HG02973 (cell line): ENCODE results near the gene SCGB1A1.

Experiments used
- ATAC-seq: cut with Tn5 transposase; IDR thresholded peaks from one replicate; pipeline ENCODE4 v1.9.1; 2021; ENCODE audit warnings: moderate library complexity; ENCODE audit not compliant: unreplicated experiment

Gene SCGB1A1

DNA sequence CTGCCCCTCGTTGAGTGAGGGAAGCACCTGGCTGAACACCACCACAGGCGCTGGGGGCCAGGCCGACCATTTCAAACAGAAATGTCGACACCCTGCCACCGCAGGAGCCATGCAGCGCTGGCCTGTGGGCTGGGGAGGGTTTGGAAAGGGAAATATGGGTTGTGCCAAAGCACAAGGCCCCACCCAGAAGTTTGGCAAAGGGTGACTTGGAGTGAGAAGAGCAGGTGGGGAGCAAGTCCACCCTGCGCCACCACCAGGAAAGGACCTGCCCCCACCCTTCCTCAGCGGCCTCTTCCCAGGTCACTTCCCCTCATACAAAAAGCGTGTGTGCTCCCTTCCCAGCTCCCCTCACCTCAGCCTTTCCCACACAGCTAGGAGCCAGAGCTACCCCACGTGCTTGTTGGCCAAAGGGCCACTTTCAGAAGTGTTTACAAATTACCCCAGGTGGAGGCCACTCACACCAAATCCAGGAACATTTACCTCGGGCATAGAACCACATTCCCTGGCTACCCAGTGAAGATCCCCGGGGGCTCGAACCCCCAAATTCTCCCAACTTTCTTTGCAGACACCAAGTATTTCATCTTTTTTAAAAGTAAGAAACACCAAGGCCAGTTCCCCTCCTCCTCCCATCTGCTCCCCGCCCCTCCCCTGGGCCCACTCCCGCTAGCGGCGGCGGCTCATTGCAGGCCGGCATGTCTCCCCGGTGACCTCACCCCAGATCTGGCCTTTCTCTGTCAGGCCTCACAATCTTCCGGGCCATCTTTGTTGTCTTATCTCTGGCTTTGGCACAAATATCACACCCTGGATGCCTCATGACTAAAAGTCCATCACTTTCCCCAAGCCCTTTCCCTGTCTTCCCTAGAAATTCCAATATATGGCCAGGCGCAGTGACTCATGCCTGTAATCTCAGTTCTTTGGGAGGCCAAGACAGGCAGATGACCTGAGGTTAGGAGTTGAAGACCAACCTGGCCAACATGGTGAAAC lies 20.5 kb upstream of the SCGB1A1 start:
- no peak for ATAC-seq

- no peak for ATAC-seq
Measured at GRCh38 chr11:62399172-62399877, 19.5 kb upstream of the SCGB1A1 start.

DNA sequence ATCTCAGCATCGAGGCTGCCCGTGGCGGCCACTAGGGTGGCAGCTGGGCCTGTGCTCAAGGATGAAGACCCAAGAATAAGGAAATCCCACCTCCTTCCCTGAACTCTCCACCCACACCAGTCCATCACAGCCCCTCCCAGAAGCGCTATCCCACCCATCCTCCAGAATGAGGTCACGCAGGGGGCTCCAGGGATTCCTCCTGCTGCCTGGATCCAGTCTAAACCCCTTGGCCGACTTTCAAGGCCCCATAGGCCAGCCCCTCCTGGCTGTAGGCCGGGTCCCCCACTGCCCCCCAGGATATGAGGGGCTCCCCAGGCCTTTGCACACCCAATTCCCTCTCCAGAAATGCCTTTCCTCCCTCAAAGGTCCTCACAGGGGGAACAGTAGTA lies 19.0 kb upstream of the SCGB1A1 start:
- ATAC-seq = no peak

GRCh38 chr11:62400281-62400680 lies 18.6 kb upstream of the SCGB1A1 start:
- ATAC-seq = no peak

- ATAC-seq = no peak
Measured at GRCh38 chr11:62400760-62401159, 18.1 kb upstream of the SCGB1A1 start.

GRCh38 chr11:62401356-62401755 lies 17.5 kb upstream of the SCGB1A1 start:
- no peak for ATAC-seq

GRCh38 chr11:62401811-62402210 lies 17.0 kb upstream of the SCGB1A1 start:
- no peak for ATAC-seq

DNA sequence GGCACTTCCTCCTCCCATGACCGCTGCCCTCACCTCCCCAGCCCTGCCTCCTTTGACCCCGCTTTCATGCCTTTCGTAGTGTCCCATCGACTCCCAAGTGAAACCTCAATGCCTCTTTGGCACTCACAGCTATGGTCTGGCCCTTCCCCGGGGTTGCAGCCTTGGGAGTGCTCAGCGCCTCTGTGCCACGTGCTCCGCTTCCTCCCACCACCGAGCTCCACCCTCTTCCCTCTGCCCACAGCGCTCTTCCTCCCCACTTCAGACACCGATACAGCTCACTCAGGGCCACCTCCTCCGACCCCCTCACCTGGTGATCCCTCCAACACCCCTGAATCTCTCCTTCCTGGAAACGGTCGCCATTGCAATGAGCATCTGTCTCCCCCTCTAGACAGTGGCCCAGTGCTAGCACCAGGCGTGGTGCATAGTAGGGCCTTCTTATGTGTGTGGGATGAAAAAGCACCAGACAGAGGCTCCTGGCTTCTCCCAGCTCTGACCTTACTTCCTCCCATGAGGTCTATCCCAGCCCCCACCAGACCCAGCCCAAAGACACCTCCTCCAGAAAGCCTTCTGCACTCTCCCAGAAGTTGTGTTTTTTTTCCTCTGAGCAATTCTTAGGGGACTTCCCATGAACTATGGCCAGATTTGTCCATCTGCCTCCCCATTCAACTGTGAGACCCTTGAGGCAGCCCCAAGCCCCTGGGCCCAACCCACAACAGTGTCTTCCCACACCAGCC lies 16.4 kb upstream of the SCGB1A1 start:
- ATAC-seq = no peak

- ATAC-seq = no peak
Measured at GRCh38 chr11:62402960-62403730, 15.7 kb upstream of the SCGB1A1 start.

DNA sequence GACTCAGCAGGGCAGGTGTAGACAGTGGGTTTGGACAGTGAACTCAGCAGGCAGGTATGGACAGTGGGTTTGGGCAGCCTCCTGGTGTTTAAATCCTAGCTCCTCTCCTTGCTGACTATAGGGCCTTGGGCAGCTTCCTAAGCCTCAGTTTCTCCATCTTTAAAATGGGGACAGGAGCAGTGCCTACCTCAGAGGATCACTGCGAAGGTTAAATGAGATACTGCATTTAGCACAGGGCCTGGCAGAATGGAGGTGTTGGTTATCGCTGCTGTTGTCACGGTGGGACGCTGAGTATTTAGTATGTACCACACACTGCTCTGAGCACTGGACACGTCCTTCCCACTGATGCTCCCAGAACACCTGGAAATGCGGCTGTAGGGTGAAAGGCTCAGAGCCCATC lies 14.4 kb upstream of the SCGB1A1 start:
- ATAC-seq = no peak

DNA sequence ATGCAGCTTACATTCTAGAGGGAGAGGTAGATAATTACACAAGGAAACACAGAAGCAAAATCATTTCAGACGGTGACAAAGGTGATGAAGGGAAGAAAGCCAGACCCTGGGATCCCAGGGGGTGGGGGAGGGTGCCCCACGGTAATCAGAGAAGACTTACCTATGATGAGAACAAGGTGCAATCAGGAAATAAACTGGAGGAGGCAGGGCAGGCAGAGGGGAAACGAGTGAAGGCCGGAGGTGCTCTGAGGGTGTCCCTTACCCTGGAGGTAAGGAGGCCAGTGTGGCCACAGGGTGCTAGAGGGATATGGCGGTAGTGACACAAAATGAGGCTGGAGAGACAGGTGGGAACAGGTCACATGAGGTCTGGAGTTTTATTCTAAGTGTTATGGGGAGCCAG lies 13.9 kb upstream of the SCGB1A1 start:
- no peak for ATAC-seq

DNA sequence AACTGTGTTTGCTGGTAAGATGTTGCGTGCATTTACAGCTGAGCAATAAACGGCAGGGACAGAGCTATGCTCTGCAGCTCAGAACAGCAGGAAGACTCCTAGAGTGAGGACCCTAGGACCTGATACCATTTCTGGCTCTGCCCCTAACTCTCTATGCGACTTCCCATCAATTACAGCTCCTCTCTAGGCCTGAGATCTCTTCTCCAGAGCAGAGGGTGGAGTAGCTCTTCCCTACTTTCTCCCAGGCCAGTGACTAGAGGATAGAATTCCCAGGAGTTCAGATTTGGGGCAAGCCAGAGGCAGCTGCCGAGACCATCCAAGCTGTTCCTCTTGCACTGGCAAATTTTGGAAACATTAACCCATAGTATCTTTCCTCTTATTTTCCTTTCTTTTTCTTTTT lies 12.8 kb upstream of the SCGB1A1 start:
- no peak for ATAC-seq

- no peak for ATAC-seq
Measured at GRCh38 chr11:62409831-62410230, 9.0 kb upstream of the SCGB1A1 start.

DNA sequence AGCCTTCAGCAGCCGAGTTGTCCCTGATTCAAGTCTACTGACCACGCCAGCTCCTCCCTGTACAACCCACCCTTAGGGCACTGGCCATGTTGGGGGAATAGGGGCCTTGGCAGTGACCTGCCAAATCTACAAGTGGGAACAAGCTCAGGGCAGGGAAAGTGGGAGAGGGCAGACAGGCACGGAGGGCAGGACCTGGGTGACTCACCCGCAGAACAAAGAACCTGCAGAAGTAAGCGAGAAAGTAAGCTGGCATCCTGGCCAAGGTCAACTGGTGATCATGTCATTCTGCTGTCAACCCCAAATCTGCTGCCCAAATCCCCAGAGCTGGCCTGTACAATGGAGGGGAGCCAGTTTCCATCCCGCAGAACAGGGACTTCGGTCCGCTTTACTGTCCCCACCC lies 7.9 kb upstream of the SCGB1A1 start:
- no peak for ATAC-seq

DNA sequence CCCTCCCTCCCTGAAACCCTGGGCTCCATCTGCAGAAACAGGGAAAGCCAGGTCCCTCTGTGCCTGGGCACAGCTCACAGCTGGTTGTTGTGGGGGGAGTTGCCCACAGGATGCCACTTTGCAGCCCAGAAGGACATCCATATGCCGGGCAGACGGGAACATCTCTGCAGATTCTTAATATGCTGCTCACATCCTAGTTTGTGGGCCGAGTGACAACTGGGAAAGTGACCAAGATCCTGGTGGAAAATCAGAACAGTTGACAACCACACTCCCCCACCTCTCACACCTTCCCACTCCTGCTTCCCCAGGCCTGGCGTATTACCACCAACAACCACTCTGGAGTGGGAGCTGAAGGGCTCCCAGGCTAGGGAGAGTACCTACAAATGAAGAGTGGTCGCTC lies 7.3 kb upstream of the SCGB1A1 start:
- no peak for ATAC-seq

DNA sequence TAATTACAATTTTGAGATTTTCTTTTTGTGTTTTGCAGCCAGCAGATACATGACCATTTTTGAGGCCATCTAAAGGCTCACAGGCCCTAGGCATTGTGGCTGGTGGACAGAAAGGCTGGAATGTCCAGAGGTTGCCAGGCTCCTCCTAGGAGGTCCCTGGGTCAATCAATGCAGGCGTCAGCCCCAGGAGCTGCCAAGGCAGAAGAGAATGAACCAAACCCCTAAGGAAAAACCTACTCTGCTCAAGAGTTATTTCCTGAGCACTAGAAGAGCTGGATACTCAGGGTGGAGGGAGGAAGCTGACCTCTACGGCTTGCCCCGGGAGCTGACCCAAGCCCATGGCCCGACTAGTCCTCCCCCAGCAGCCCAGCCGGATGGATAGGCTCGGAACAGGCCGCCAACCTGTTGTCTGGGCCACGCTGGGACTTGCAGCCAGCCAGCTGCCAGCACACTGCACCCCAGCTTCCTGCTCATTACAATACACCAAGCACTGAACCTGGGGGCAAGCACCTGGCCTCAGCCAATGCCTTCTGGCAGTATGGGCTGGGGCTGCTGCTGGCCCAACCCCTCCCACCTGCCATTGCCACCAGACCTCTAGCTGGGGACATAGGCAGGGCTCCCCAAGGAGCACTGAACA lies 5.7 kb upstream of the SCGB1A1 start:
- no peak for ATAC-seq

DNA sequence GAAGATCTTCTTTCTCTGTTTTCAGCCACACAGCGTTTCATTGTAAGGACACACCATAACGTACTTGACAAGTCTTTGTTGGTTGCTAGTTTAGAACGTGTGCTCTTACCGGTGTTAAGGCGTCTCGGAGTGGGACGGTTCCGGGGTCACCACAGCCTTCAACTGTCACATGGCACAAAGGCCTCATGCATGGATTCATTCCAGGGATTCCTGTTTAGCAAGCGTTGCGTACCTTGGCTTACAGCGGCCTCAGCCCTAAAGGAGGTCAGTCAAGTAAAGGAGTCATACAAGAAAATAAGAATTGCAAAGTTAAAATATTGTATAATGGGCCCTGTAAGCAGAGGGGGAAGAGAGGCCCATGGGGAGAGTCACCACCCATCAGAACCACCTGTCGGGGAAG lies 2.2 kb upstream of the SCGB1A1 start:
- no peak for ATAC-seq

DNA sequence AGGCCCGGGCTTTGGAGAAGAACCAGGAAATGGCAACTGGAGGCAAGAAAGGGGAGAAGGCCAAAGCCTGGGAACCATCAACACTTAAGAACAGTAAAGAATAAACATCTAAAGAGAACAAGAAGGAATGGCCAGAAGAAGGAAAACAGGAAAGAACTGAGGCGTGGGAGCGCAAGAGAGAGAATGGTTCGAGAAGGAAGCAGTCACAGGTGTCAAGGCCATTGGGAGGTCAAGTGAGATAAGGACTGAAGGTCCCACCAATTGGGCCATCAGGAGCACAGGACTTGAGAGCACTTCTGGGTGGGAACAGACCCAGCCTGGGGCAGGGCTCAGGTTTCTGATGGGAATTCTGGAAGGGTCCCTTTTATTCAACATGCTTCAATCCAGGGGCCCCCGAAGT lies 697 bp upstream of the SCGB1A1 start:
- no peak for ATAC-seq

GRCh38 chr11:62419314-62419929 lies 589 bp downstream of the SCGB1A1 start:
- ATAC-seq = no peak

DNA sequence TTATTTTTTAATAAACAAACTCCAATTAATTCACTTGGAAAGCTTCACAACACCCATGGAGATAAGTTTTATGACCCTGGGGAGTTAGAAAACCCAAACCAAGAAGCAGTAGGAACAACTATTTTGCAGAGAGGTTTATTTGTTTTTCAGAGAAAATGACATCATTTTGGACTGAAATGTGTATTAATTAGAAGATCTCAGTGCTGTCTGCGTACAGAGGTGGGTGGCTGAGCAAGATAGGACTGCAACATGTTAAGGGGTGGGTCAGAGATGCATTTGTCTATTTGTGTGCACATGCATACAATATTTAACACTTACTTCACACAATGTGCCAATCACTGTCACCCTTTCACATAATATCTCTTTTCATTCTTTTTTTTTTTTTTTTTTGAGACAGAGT lies 1.1 kb downstream of the SCGB1A1 start:
- no peak for ATAC-seq
